Smooth muscle cell (in vitro differentiated cells): ENCODE measurements around the gene RMDN3. TPM values are rescaled to one million over a fixed set of nuclear protein-coding genes. Genes with fewer than 3 reads are reported as not detected.

Experiments
- DNase-seq: peaks from one replicate; lab custom pipeline; 2025; ENCODE audit not compliant: unreplicated experiment; lab: John Stamatoyannopoulos, UW
- H2AFZ ChIP-seq: fragments of 200-600 bp; sonication (generic); 2 replicates; pipeline ENCODE4 v1.6.0; 2016; ENCODE audit warnings: antibody characterized with exemption, low read depth, mild to moderate bottlenecking
- H3F3A ChIP-seq: fragments of 200-600 bp; sonication (generic); 2 replicates; pipeline ENCODE4 v1.6.0; 2017; ENCODE audit warnings: antibody characterized with exemption, low read depth
- H3K27ac ChIP-seq: fragments of 200-600 bp; sonication (generic); 2 replicates; pipeline ENCODE4 v1.5.1; 2016; ENCODE audit warnings: low read depth, mild to moderate bottlenecking
- H3K27me3 ChIP-seq: fragments of 200-600 bp; sonication (generic); 2 replicates; pipeline ENCODE4 v1.6.1; 2016; ENCODE audit warnings: low read depth, mild to moderate bottlenecking
- H3K36me3 ChIP-seq: fragments of 200-600 bp; sonication (generic); 2 replicates; pipeline ENCODE4 v1.5.1; 2016; ENCODE audit warnings: low read depth
- H3K4me1 ChIP-seq: fragments of 200-600 bp; sonication (generic); 2 replicates; pipeline ENCODE4 v1.5.1; 2016; ENCODE audit warnings: low read depth
- H3K4me2 ChIP-seq: fragments of 200-600 bp; sonication (generic); 2 replicates; pipeline ENCODE4 v1.6.0; 2016; ENCODE audit warnings: mild to moderate bottlenecking
- H3K4me3 ChIP-seq: fragments of 200-600 bp; sonication (generic); 2 replicates; pipeline ENCODE4 v1.5.1; 2016; ENCODE audit warnings: mild to moderate bottlenecking
- H3K79me2 ChIP-seq: fragments of 200-600 bp; sonication (generic); 2 replicates; pipeline ENCODE4 v1.6.0; 2016; ENCODE audit warnings: low read depth, mild to moderate bottlenecking
- H3K9ac ChIP-seq: fragments of 200-600 bp; sonication (generic); 2 replicates; pipeline ENCODE4 v1.6.0; 2016; ENCODE audit warnings: low read depth
- H3K9me3 ChIP-seq: fragments of 200-600 bp; sonication (generic); replicated peaks from 2 replicates; pipeline ENCODE4 v1.5.1; 2016; ENCODE audit warnings: low read depth
- H4K20me1 ChIP-seq: fragments of 200-600 bp; sonication (generic); 2 replicates; pipeline ENCODE4 v1.6.0; 2016; ENCODE audit warnings: low read depth
- WGBS: methylation state at CpG from one replicate; pipeline ENCODE4 v1.1.7; 2016; ENCODE audit warnings: low lambda C conversion rate; 5-methylcytosine and 5-hydroxymethylcytosine counted together
- polyA plus RNA-seq: library from polyadenylated mRNA; unstranded; fragments of >200 nt; fragmentation: Nextera tagmentation; extraction: Ambion mirVana; gene quantifications from 2 replicates; pipeline ENCODE4 v1.2.1, GENCODE V29; 2016
- total RNA-seq: library from RNA; depleted of rRNA; stranded (reverse); fragments of >200 nt; gene quantifications from 2 replicates; pipeline ENCODE4 v1.2.3, GENCODE V29; 2014
- TF ChIP-seq, protein P1 (sequence below): fragments of 200-600 bp; sonication (generic); IDR thresholded peaks from 2 replicates; pipeline ENCODE4 v1.5.1; 2017; ENCODE audit warnings: borderline replicate concordance, mild to moderate bottlenecking, antibody characterized with exemption; ENCODE audit not compliant: insufficient read depth, poor library complexity, severe bottlenecking

The RMDN3 gene
- total and polyA plus RNA-seq, 2 experiments from 2014 or later = 11.0 to 20.0 TPM

DNA sequence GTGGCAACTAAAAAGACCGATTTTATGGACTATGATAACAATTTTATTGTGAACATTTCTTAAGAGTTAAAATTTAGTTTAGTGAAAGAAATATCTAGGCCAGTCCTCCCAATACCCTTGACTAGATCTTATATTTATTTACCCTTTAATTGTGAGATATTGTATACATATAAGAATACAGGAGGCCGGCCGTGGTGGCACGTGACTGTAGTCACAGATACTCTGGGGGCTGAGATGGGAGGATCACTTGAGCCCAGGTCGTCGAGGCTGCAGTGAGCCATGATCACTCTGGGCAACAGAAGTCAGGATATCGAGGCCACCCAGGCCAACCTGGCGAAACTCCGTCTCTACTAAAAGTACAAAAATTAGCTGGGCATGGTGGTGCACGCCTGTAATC, 756 bp upstream of the RMDN3 start:
- peaks cover 7% of the 10 kb centered on the region for H3K36me3 ChIP-seq
- no peaks in the 10 kb centered on the region for H3F3A ChIP-seq
- H3K79me2 ChIP-seq = peaks cover 24% of the 10 kb centered on the region
- WGBS = 84% methylated on average over 10 of the region's 10 CpGs
- peak overlapping the region; percentile 88 for H3K4me2 ChIP-seq
- peak overlapping the region; percentile 79 for H3K9ac ChIP-seq
- DNase-seq = no peak
- H3K4me1 ChIP-seq = peaks cover 6% of the 10 kb centered on the region
- H3K27me3 ChIP-seq = no peaks in the 10 kb centered on the region
- H3K4me3 ChIP-seq = peak overlapping the region; percentile 99
- TF ChIP-seq, protein P1, sequence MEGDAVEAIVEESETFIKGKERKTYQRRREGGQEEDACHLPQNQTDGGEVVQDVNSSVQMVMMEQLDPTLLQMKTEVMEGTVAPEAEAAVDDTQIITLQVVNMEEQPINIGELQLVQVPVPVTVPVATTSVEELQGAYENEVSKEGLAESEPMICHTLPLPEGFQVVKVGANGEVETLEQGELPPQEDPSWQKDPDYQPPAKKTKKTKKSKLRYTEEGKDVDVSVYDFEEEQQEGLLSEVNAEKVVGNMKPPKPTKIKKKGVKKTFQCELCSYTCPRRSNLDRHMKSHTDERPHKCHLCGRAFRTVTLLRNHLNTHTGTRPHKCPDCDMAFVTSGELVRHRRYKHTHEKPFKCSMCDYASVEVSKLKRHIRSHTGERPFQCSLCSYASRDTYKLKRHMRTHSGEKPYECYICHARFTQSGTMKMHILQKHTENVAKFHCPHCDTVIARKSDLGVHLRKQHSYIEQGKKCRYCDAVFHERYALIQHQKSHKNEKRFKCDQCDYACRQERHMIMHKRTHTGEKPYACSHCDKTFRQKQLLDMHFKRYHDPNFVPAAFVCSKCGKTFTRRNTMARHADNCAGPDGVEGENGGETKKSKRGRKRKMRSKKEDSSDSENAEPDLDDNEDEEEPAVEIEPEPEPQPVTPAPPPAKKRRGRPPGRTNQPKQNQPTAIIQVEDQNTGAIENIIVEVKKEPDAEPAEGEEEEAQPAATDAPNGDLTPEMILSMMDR = no peak
- H2AFZ ChIP-seq = peak overlapping the region; percentile 89
- H3K27ac ChIP-seq = peak overlapping the region; percentile 72
- H4K20me1 ChIP-seq = no peaks in the 10 kb centered on the region
- H3K9me3 ChIP-seq = no peaks in the 10 kb centered on the region

DNA sequence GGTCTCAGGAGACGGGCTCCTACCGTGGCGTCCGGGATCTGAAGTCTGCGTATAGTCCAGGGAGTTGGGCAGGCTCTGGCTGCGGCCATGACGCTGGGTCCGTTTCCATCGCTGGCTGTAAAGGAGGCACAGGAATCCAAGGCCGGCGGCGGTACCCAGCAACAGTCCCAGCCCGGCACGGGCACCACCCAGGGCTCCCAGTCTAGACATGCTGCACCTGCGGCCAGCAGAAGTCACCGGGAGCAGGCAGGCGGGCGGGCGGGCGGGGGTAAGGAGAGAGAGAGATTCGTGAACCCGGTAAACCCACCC, 526 bp downstream of the RMDN3 start:
- peak overlapping the region; percentile 94 for H2AFZ ChIP-seq
- DNase-seq = no peak
- no peaks in the 10 kb centered on the region for H3F3A ChIP-seq
- H3K9ac ChIP-seq = peak overlapping the region; percentile 95
- no peaks in the 10 kb centered on the region for H4K20me1 ChIP-seq
- TF ChIP-seq, protein P1 = no peak
- peak overlapping the region; percentile 99 for H3K4me3 ChIP-seq
- H3K4me2 ChIP-seq = peak overlapping the region; percentile 88
- H3K79me2 ChIP-seq = peaks cover 28% of the 10 kb centered on the region
- peak overlapping the region; percentile 80 for H3K27ac ChIP-seq
- H3K4me1 ChIP-seq = peaks cover 6% of the 10 kb centered on the region
- H3K36me3 ChIP-seq = peaks cover 7% of the 10 kb centered on the region
- no peaks in the 10 kb centered on the region for H3K9me3 ChIP-seq
- H3K27me3 ChIP-seq = no peaks in the 10 kb centered on the region
- WGBS = 3% methylated on average over 22 of the region's 22 CpGs

DNA sequence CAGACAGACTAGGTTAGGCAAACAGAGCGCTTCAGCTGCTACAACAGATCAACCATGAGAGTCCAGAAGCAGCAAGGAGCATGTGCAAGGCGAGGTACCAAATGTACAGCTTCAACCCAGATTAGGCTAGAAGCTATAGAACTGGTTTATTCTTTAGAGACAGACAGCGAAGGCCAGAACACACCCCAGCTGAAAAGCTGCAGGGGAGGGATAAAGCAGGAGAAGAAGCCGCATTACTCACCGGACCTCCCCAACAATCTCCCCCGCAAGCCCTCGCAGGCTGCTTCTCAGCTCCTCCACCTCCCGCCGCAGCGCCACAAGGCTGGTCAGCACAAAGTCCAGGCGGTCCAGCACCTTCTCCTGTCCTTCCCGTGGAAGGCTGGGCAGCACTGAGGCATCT, 3.3 kb downstream of the RMDN3 start:
- TF ChIP-seq, protein P1 = no peak
- Histone ChIP-seq H3K9ac (no peak overlapping the region), H3K79me2 (peaks cover 28% of the 10 kb centered on the region), H2AFZ (no peak overlapping the region), H3K27me3 (no peaks in the 10 kb centered on the region), H3K4me3 (no peak overlapping the region), H3K4me1 (peaks cover 6% of the 10 kb centered on the region), H3K27ac (no peak overlapping the region), H3F3A (no peaks in the 10 kb centered on the region), H4K20me1 (no peaks in the 10 kb centered on the region), H3K36me3 (peaks cover 7% of the 10 kb centered on the region), H3K9me3 (no peaks in the 10 kb centered on the region), H3K4me2 (no peak overlapping the region)
- no peak for DNase-seq
- WGBS = 99% methylated on average over 12 of the region's 12 CpGs

DNA sequence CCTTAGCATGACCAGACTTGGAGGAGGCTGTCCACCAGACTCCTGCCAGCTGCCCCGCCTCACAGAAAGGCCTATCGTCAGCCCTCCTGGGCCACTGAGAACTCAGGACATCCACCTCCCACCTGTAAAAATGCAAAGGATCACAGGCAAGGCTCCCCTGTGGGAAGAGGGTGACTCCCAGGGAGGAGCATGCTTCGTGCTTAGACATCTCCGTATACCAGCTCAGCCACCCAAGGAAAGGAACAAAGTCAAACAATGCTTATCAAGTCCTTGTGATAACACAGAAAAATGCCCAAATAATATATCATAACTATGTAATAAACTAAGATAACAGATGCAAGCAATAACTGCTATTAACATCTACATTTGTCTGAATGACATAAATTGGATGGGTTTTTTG, 4.2 kb downstream of the RMDN3 start:
- TF ChIP-seq, protein P1 = no peak

More for the DNA sequence above, 4.2 kb downstream of the RMDN3 start:
- Histone ChIP-seq H2AFZ (no peak overlapping the region), H3K4me2 (no peak overlapping the region), H3F3A (no peaks in the 10 kb centered on the region), H3K9ac (no peak overlapping the region), H3K27me3 (no peaks in the 10 kb centered on the region), H3K36me3 (peaks cover 7% of the 10 kb centered on the region), H3K27ac (no peak overlapping the region), H3K9me3 (no peaks in the 10 kb centered on the region), H3K4me3 (no peak overlapping the region), H4K20me1 (no peaks in the 10 kb centered on the region), H3K4me1 (peaks cover 5% of the 10 kb centered on the region), H3K79me2 (peaks cover 28% of the 10 kb centered on the region)
- WGBS = 97% methylated on average over 4 of the region's 4 CpGs
- DNase-seq = no peak
